ENCODE results near the gene MEX3C. TPM values are rescaled to one million over a fixed set of nuclear protein-coding genes. Genes with fewer than 3 reads are reported as not detected.

MEX3C gene
- total RNA-seq, 4 donors from 2014 or later, result 31.6 to 42.0 (median 37.6) TPM

DNA sequence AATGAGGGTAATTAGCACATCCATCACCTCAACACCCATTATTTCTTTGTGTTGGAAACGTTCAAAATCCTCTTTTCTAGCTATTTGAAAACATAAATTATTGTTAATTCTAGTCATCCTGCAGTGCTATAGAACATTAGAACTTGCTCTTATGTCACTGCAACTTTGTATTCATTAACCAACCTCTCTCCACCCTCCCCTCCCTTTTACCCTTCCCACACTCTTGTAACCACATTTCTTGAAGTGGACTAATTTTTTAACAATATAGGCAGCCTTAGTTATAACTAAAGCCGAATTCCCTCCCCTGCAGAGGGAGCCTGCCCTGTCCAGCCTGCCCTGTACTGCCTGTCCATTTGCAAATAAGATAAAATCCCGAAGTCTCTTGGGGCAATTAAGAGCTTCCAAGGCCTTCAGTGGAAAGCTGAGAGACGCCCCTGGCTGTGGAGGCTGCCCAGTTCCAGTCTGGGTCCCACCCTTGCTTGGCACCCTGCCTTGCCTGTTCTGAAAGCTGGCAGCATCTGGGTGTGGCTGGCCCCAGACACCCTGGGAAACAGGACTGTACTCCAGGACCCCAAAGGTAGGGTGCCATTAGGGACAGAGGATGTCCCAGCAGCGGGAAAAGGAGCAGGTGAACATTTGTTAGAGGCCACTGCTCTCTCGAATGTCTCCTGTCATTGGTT, 65.1 kb downstream of the MEX3C start:
- no peaks in the 10 kb centered on the region for H3K4me1 ChIP-seq
- H3K27me3 ChIP-seq, result no peaks in the 10 kb centered on the region
- no peak for DNase-seq (ENCODE audit: low spot score in 2 of 2)
- H3K27ac ChIP-seq, result no peak overlapping the region
- no peaks in the 10 kb centered on the region for H3K9me3 ChIP-seq
- no peak overlapping the region for H3K4me3 ChIP-seq
- WGBS, result 67% methylated on average over 6 of the region's 6 CpGs
- no peaks in the 10 kb centered on the region for H3K36me3 ChIP-seq
- TF ChIP-seq POLR2AphosphoS5 (IDR thresholded peaks at IDR 0.05), result no peak

DNA sequence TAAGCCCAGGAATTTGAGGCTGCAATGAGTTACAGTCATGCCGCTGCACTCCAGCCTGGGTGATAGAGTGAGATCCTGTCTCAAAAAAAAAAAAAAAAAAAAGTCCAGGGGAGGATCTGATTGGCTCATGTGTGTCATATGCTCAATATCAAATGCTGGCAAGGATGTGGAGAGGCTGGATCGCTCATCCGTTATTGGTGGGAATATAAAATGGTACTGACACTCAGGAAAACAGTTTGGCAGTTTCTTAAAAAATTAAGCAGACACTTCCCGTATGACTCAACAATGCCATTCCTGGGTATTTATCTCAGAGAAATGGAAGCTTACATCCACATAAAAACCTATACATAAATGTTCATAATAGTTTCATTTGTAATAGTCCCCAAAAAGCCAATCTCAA, 68.9 kb downstream of the MEX3C start:
- no peaks in the 10 kb centered on the region for H3K27me3 ChIP-seq
- H3K4me3 ChIP-seq, result no peak overlapping the region
- H3K9me3 ChIP-seq, result no peaks in the 10 kb centered on the region
- H3K36me3 ChIP-seq, result no peaks in the 10 kb centered on the region
- no peaks in the 10 kb centered on the region for H3K4me1 ChIP-seq
- TF ChIP-seq, protein P1, sequence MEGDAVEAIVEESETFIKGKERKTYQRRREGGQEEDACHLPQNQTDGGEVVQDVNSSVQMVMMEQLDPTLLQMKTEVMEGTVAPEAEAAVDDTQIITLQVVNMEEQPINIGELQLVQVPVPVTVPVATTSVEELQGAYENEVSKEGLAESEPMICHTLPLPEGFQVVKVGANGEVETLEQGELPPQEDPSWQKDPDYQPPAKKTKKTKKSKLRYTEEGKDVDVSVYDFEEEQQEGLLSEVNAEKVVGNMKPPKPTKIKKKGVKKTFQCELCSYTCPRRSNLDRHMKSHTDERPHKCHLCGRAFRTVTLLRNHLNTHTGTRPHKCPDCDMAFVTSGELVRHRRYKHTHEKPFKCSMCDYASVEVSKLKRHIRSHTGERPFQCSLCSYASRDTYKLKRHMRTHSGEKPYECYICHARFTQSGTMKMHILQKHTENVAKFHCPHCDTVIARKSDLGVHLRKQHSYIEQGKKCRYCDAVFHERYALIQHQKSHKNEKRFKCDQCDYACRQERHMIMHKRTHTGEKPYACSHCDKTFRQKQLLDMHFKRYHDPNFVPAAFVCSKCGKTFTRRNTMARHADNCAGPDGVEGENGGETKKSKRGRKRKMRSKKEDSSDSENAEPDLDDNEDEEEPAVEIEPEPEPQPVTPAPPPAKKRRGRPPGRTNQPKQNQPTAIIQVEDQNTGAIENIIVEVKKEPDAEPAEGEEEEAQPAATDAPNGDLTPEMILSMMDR (IDR thresholded peaks at IDR 0.05), result no peak
- TF ChIP-seq POLR2A (IDR thresholded peaks at IDR 0.05) (no peak), EP300 (IDR thresholded peaks at IDR 0.05) (no peak), POLR2AphosphoS5 (IDR thresholded peaks at IDR 0.05) (no peak)
- WGBS, result 75% methylated on average over 4 of the region's 4 CpGs
- H3K27ac ChIP-seq, result no peak overlapping the region
- DNase-seq (ENCODE audit: low spot score in 2 of 2), result no peak

DNA sequence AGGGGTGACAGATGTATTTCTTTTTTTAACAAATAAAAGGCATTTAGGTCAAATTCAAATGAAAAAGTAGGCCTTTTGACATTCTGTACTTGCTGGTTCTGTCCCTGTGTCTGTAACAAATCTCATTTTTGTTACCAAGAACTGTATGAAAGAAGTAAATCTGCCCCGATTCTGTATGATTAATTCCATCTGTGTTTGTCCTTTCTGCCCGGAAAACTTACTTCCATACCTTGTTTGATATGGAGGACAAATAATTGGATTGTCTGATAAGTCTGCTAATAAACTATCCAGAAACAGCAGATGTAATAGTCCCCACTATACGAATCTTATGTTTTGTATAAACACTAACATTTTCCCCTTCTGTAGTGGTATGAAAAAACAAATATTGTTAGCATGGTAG, 69.8 kb downstream of the MEX3C start:
- H3K4me3 ChIP-seq, result no peak overlapping the region
- TF ChIP-seq, protein P1 (IDR thresholded peaks at IDR 0.05), result no peak
- TF ChIP-seq EP300 (IDR thresholded peaks at IDR 0.05) (no peak), POLR2AphosphoS5 (IDR thresholded peaks at IDR 0.05) (no peak), POLR2A (IDR thresholded peaks at IDR 0.05) (no peak)
- H3K27ac ChIP-seq, result no peak overlapping the region
- WGBS, result 75% methylated on average over 3 of the region's 3 CpGs
- H3K36me3 ChIP-seq, result no peaks in the 10 kb centered on the region
- DNase-seq (ENCODE audit: low spot score in 2 of 2), result no peak
- H3K27me3 ChIP-seq, result no peaks in the 10 kb centered on the region
- no peaks in the 10 kb centered on the region for H3K4me1 ChIP-seq
- no peaks in the 10 kb centered on the region for H3K9me3 ChIP-seq

DNA sequence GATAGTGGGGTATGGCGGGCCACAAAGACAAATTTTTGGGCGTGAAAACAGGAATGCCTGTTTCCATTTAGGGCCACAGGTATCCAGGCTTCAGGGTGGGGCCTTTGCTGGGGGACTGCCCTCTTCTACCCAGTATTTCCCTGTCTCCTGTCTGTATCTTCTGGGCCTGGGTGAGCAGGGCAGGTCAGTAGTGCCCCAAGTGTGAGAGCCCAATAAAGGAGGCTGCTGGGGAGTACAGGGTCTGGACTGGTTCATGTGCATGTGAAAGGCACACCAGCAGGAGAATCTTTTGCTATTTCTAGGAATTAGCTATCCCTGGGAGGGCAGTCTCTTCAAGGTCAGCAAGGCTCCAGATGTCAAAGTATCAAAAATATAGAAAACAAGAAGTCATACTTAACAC, 71.5 kb downstream of the MEX3C start:
- no peak overlapping the region for H3K27ac ChIP-seq
- H3K27me3 ChIP-seq, result no peaks in the 10 kb centered on the region
- H3K4me3 ChIP-seq, result no peak overlapping the region
- no peak for DNase-seq (ENCODE audit: low spot score in 2 of 2)
- H3K4me1 ChIP-seq, result no peaks in the 10 kb centered on the region
- TF ChIP-seq POLR2A (IDR thresholded peaks at IDR 0.05) (no peak), POLR2AphosphoS5 (IDR thresholded peaks at IDR 0.05) (no peak), EP300 (IDR thresholded peaks at IDR 0.05) (no peak)
- TF ChIP-seq, protein P1 (IDR thresholded peaks at IDR 0.05), result no peak
- WGBS, result 89% methylated on average over 2 of the region's 2 CpGs
- no peaks in the 10 kb centered on the region for H3K36me3 ChIP-seq
- no peaks in the 10 kb centered on the region for H3K9me3 ChIP-seq

Other genes with a start within 250 kb of the MEX3C start
- gene ELAC1, start 229.6 kb downstream of the MEX3C start, total RNA-seq, result 1 to 10 TPM; 4.4 to 8.0 (median 6.8) TPM
- 100 to 1,000 TPM in 2 of 4 donors, 10 to 100 TPM in 2; 58.9 to 112 (median 99.7) TPM for gene SMAD4, start 167.5 kb downstream of the MEX3C start, total RNA-seq